ENCODE results near the gene SMOC1.

Gene SMOC1

GRCh38 chr14:70014406-70015095 is 135.3 kb downstream of the SMOC1 start:
- TF ChIP-seq, protein P1, sequence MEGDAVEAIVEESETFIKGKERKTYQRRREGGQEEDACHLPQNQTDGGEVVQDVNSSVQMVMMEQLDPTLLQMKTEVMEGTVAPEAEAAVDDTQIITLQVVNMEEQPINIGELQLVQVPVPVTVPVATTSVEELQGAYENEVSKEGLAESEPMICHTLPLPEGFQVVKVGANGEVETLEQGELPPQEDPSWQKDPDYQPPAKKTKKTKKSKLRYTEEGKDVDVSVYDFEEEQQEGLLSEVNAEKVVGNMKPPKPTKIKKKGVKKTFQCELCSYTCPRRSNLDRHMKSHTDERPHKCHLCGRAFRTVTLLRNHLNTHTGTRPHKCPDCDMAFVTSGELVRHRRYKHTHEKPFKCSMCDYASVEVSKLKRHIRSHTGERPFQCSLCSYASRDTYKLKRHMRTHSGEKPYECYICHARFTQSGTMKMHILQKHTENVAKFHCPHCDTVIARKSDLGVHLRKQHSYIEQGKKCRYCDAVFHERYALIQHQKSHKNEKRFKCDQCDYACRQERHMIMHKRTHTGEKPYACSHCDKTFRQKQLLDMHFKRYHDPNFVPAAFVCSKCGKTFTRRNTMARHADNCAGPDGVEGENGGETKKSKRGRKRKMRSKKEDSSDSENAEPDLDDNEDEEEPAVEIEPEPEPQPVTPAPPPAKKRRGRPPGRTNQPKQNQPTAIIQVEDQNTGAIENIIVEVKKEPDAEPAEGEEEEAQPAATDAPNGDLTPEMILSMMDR (IDR thresholded peaks at IDR 0.05): no peak
- Histone ChIP-seq H3K27me3 (no peaks in the 10 kb centered on the region), H3K4me1 (peaks cover 0 to 17% (median 14%) of the 10 kb centered on the region in 4 donors), H3K9me3 (no peaks in the 10 kb centered on the region), H3K27ac (no peak overlapping the region), H3K4me3 (no peak overlapping the region), H3K36me3 (peaks cover 0 to 8% (median 4%) of the 10 kb centered on the region in 3 donors)
- intact Hi-C loops (cut with DNase I; ENCODE audit: low total_unique reads): no loop called here
- DNase-seq: no peak

- DNase-seq: no peak
Observed at GRCh38 chr14:70018230-70018629, 139.0 kb downstream of the SMOC1 start.

GRCh38 chr14:70018713-70019211 is 139.5 kb downstream of the SMOC1 start:
- peak overlapping the region; percentile 56 to 73 for H3K27ac ChIP-seq
- DNase-seq: peak; percentile 30 to 80
- peaks cover 0 to 18% (median 15%) of the 10 kb centered on the region in 4 donors for H3K4me1 ChIP-seq
- H3K36me3 ChIP-seq: peaks cover 0 to 4% (median 4%) of the 10 kb centered on the region in 3 donors
- no peaks in the 10 kb centered on the region for H3K9me3 ChIP-seq
- no peaks in the 10 kb centered on the region for H3K27me3 ChIP-seq
- H3K4me3 ChIP-seq: peak overlapping the region; percentile 37 to 42
- intact Hi-C loops (cut with DNase I; ENCODE audit: low total_unique reads): no loop called here
- TF ChIP-seq, protein P1 (IDR thresholded peaks at IDR 0.05): no peak

More at GRCh38 chr14:70018230-70018629, 139.0 kb downstream of the SMOC1 start:
- H3K4me3 ChIP-seq: no peak overlapping the region
- no peaks in the 10 kb centered on the region for H3K27me3 ChIP-seq
- no peaks in the 10 kb centered on the region for H3K9me3 ChIP-seq
- H3K27ac ChIP-seq: peak overlapping the region; percentile 56 to 73
- intact Hi-C loops (cut with DNase I; ENCODE audit: low total_unique reads): no loop called here
- TF ChIP-seq, protein P1 (IDR thresholded peaks at IDR 0.05): no peak
- peaks cover 0 to 8% (median under 1%) of the 10 kb centered on the region in 3 donors for H3K36me3 ChIP-seq
- peaks cover 0 to 18% (median 15%) of the 10 kb centered on the region in 4 donors for H3K4me1 ChIP-seq

- TF ChIP-seq, protein P1 (IDR thresholded peaks at IDR 0.05): no peak
- no peaks in the 10 kb centered on the region for H3K27me3 ChIP-seq
- H3K4me1 ChIP-seq: peaks cover 0 to 18% (median 15%) of the 10 kb centered on the region in 4 donors
- H3K9me3 ChIP-seq: no peaks in the 10 kb centered on the region
- peak overlapping the region; percentile 56 to 73 for H3K27ac ChIP-seq
- intact Hi-C loops (cut with DNase I; ENCODE audit: low total_unique reads): loop anchor here (10.0 kb wide), 1 partner anchor 155 kb away; no protein-coding TSS in a partner anchor
- no peak for DNase-seq
- no peak overlapping the region for H3K4me3 ChIP-seq
- peaks cover 0 to 4% (median 0%) of the 10 kb centered on the region in 3 donors for H3K36me3 ChIP-seq
Observed at GRCh38 chr14:70019695-70020094, 140.5 kb downstream of the SMOC1 start.

DNA sequence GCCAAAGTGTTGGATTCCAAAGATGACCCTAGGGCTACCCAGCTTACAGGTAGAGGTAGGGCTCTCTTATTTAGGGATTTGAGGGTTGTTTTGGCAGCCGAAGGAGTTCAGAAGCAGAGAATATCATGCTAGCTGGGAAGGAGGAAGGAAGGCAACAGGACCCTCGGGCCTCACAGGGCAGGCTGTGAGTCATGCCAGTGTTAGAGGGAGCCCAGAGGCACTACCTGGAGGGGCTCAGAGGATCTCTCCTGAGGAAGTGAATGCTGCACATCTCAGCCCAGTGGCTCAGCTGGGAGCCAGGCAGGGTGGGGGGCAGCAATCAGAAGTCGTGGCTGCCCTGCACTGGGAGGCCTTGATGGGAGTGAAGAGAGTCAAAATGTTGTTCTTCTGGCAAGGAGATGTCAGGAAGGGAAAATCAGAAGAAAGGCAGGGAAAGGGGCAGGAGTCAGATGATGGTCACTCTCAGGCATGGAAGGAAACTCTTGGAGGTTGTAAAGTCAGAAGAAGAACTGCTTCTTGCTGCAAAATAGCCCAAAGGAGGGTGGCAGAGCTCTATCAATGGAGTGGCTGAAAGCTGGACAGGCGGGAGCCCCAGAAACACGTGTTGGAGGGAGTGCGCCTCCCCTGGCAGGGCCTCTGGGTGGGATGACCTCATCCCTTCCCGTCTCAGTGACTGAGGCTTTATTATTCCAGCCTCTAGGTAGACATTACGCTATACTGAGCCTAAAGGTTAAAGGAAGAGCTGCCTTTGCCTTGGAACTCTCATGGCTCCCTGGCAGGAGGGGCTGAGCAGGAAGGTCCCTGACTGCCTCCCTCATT is 141.3 kb downstream of the SMOC1 start:
- no peaks in the 10 kb centered on the region for H3K9me3 ChIP-seq
- intact Hi-C loops (cut with DNase I; ENCODE audit: low total_unique reads): loop anchor here (10.0 kb wide), 1 partner anchor 156 kb away; no protein-coding TSS in a partner anchor
- no peak for DNase-seq
- H3K27me3 ChIP-seq: no peaks in the 10 kb centered on the region
- TF ChIP-seq, protein P1 (IDR thresholded peaks at IDR 0.05): no peak
- no peak overlapping the region for H3K27ac ChIP-seq
- no peak overlapping the region for H3K4me3 ChIP-seq
- peaks cover 0 to 18% (median 15%) of the 10 kb centered on the region in 4 donors for H3K4me1 ChIP-seq
- peaks cover 0 to 4% (median 0%) of the 10 kb centered on the region in 3 donors for H3K36me3 ChIP-seq
